ENCODE measurements around the gene CDHR2.

The CDHR2 gene

DNA sequence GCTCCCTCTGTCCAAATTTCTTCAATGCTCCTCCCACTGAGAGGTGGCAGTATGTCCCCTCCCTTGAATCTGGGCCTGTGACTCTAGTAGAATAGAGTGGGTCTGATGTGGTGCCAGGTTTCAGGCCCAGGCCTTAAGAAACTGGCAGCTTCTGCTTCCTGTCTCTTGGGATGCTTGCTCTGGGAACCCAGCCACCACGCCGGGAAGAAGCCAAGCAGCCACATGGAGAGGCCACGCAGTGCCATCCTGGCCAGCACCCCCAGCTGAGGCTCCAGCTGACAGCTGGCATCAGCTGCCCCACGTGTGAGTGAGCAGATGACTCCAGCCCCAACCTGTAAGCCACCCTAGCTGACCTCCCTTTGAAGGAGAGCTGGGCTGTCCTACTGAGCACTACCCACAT lies 90.8 kb downstream of the CDHR2 start:
- H3K14ac ChIP-seq (ENCODE audit: low read length) = no peak overlapping the region
- no peaks in the 10 kb centered on the region for H3K4me1 ChIP-seq (ENCODE audit: control insufficient read depth in 1 of 2, insufficient read depth in 2 of 2, low read length in 2 of 2)
- no peak overlapping the region for H3K9ac ChIP-seq (ENCODE audit: low read length)
- H3K27ac ChIP-seq (ENCODE audit: low read depth, low read length) = no peak overlapping the region
- H3K36me3 ChIP-seq (ENCODE audit: control insufficient read depth in 1 of 2, insufficient read depth in 2 of 2, low read length in 2 of 2) = no peaks in the 10 kb centered on the region
- H3K79me2 ChIP-seq (ENCODE audit: control insufficient read depth, insufficient read depth, low read length, poor library complexity) = no peaks in the 10 kb centered on the region
- no peak overlapping the region for H4K91ac ChIP-seq (ENCODE audit: low read depth, low read length)
- H3K23ac ChIP-seq (ENCODE audit: low read length) = no peak overlapping the region
- H2BK12ac ChIP-seq (ENCODE audit: low read length) = no peak overlapping the region
- H3K27me3 ChIP-seq (ENCODE audit: insufficient read depth, low read length) = no peaks in the 10 kb centered on the region
- H3K9me3 ChIP-seq (ENCODE audit: insufficient read depth, low read depth, low read length) = peaks cover 5% of the 10 kb centered on the region
- no peak overlapping the region for H4K8ac ChIP-seq (ENCODE audit: low read depth, low read length)
- H2AK5ac ChIP-seq (ENCODE audit: low read length) = no peak overlapping the region
- H2BK120ac ChIP-seq (ENCODE audit: insufficient read depth, low read length, poor library complexity) = no peak overlapping the region
- no peak overlapping the region for H3K4me3 ChIP-seq (ENCODE audit: low read depth, low read length)
- DNase-seq = no peak
- no peak overlapping the region for H3K4me2 ChIP-seq (ENCODE audit: low read length)
- H4K12ac ChIP-seq (ENCODE audit: low read depth, low read length) = no peak overlapping the region
- no peak overlapping the region for H2BK5ac ChIP-seq (ENCODE audit: low read depth, low read length, poor library complexity)
- no peak overlapping the region for H3K4ac ChIP-seq (ENCODE audit: low read depth, low read length)
- no peak overlapping the region for H3K18ac ChIP-seq (ENCODE audit: low read length)
- H3K79me1 ChIP-seq (ENCODE audit: low read length) = no peaks in the 10 kb centered on the region
- H2AFZ ChIP-seq (ENCODE audit: insufficient read depth, low read length, poor library complexity) = no peak overlapping the region
- WGBS (ENCODE audit: extremely low coverage, insufficient coverage, insufficient read length) = no CpG with 5 or more reads among the region's 4 CpGs

DNA sequence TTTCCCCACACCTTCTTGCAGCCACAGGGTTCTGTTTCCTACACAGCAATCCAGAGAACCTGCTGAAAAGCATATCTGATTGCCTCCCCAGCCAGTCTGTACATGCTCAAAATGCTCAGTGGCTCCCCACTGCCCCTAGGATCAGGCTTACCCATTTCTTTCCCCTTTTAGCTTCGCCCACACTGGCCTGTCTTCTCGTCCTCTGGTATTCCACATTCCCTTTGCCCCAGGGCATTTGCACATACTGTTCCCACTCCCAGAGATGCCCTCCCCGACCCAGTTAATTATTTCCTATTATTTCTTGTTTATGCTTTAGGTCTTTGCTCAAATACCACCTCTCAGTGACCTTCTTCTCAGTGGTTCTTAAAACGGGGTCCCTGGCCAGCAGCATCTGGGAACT lies 91.5 kb downstream of the CDHR2 start:
- H3K9ac ChIP-seq (ENCODE audit: low read length) = no peak overlapping the region
- H3K14ac ChIP-seq (ENCODE audit: low read length) = no peak overlapping the region
- no peak overlapping the region for H4K12ac ChIP-seq (ENCODE audit: low read depth, low read length)
- H2AFZ ChIP-seq (ENCODE audit: insufficient read depth, low read length, poor library complexity) = no peak overlapping the region
- H2BK5ac ChIP-seq (ENCODE audit: low read depth, low read length, poor library complexity) = no peak overlapping the region
- H3K79me1 ChIP-seq (ENCODE audit: low read length) = no peaks in the 10 kb centered on the region
- H3K4me2 ChIP-seq (ENCODE audit: low read length) = no peak overlapping the region
- H3K36me3 ChIP-seq (ENCODE audit: control insufficient read depth in 1 of 2, insufficient read depth in 2 of 2, low read length in 2 of 2) = no peaks in the 10 kb centered on the region
- H4K91ac ChIP-seq (ENCODE audit: low read depth, low read length) = no peak overlapping the region
- H3K27me3 ChIP-seq (ENCODE audit: insufficient read depth, low read length) = no peaks in the 10 kb centered on the region
- no peak overlapping the region for H2BK120ac ChIP-seq (ENCODE audit: insufficient read depth, low read length, poor library complexity)
- no peaks in the 10 kb centered on the region for H3K4me1 ChIP-seq (ENCODE audit: control insufficient read depth in 1 of 2, insufficient read depth in 2 of 2, low read length in 2 of 2)
- no peak overlapping the region for H3K18ac ChIP-seq (ENCODE audit: low read length)
- no peak overlapping the region for H4K8ac ChIP-seq (ENCODE audit: low read depth, low read length)
- no CpG with 5 or more reads among the region's 4 CpGs for WGBS (ENCODE audit: extremely low coverage, insufficient coverage, insufficient read length)
- H3K23ac ChIP-seq (ENCODE audit: low read length) = no peak overlapping the region
- H2BK12ac ChIP-seq (ENCODE audit: low read length) = no peak overlapping the region
- H3K4ac ChIP-seq (ENCODE audit: low read depth, low read length) = no peak overlapping the region
- H3K79me2 ChIP-seq (ENCODE audit: control insufficient read depth, insufficient read depth, low read length, poor library complexity) = no peaks in the 10 kb centered on the region
- peaks cover 3% of the 10 kb centered on the region for H3K9me3 ChIP-seq (ENCODE audit: insufficient read depth, low read depth, low read length)
- no peak for DNase-seq
- H3K27ac ChIP-seq (ENCODE audit: low read depth, low read length) = no peak overlapping the region
- no peak overlapping the region for H3K4me3 ChIP-seq (ENCODE audit: low read depth, low read length)
- no peak overlapping the region for H2AK5ac ChIP-seq (ENCODE audit: low read length)

DNA sequence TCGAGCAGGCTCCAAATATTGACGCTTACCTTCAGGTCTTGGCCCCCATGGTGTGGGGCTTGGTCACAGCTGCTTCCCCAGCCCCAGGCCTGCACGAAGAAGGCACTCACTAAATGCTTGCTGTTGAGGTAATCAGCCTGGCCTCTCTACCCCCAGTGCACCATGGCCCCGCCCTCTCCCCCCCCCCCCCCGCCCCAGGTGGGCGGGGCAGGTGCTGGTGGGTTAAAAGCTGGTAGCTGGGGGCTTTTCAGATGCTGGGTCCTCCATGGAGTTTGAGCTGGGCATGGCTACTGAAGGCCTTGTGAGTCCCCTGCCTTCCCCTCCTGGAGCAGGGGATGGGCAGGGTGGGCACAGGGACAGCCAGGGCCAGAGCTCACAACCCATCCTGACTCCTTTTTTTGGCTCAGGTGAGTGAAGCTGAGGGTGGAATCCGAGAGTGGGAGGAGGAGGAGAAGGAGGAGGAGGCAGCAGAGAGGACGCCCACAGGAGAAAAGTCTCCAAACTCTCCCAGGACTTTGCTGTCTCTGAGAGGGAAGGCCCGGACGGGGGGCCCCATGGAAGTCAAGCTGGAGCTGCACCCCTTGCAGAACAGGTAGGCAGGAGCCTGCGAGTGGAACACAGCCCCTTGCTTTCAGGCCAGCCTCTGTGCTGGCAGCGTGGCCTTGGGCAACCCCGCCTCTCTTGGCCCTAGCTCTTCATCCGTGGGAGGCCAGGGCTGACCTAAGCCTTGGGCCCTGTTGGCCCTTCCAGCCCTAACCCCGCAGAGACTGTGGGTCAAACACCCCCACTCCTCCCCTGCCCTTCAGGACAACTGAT lies 93.7 kb downstream of the CDHR2 start:
- Histone ChIP-seq H3K27me3 (ENCODE audit: insufficient read depth, low read length) (no peaks in the 10 kb centered on the region), H4K8ac (ENCODE audit: low read depth, low read length) (no peak overlapping the region), H2AK5ac (ENCODE audit: low read length) (no peak overlapping the region), H2BK5ac (ENCODE audit: low read depth, low read length, poor library complexity) (no peak overlapping the region), H3K79me1 (ENCODE audit: low read length) (peaks cover 9% of the 10 kb centered on the region), H3K9ac (ENCODE audit: low read length) (no peak overlapping the region), H4K91ac (ENCODE audit: low read depth, low read length) (no peak overlapping the region), H3K79me2 (ENCODE audit: control insufficient read depth, insufficient read depth, low read length, poor library complexity) (peaks cover 5% of the 10 kb centered on the region), H2AFZ (ENCODE audit: insufficient read depth, low read length, poor library complexity) (no peak overlapping the region), H2BK120ac (ENCODE audit: insufficient read depth, low read length, poor library complexity) (no peak overlapping the region), H3K27ac (ENCODE audit: low read depth, low read length) (no peak overlapping the region), H4K12ac (ENCODE audit: low read depth, low read length) (no peak overlapping the region), H2BK12ac (ENCODE audit: low read length) (no peak overlapping the region), H3K18ac (ENCODE audit: low read length) (no peak overlapping the region), H3K4ac (ENCODE audit: low read depth, low read length) (no peak overlapping the region), H3K4me2 (ENCODE audit: low read length) (no peak overlapping the region), H3K23ac (ENCODE audit: low read length) (no peak overlapping the region), H3K9me3 (ENCODE audit: insufficient read depth, low read depth, low read length) (no peaks in the 10 kb centered on the region), H3K4me1 (ENCODE audit: control insufficient read depth in 1 of 2, insufficient read depth in 2 of 2, low read length in 2 of 2) (peaks cover 5 to 9% of the 10 kb centered on the region in 2 experiments), H3K14ac (ENCODE audit: low read length) (no peak overlapping the region), H3K36me3 (ENCODE audit: control insufficient read depth in 1 of 2, insufficient read depth in 2 of 2, low read length in 2 of 2) (no peaks in the 10 kb centered on the region), H3K4me3 (ENCODE audit: low read depth, low read length) (no peak overlapping the region)
- WGBS (ENCODE audit: extremely low coverage, insufficient coverage, insufficient read length) = no CpG with 5 or more reads among the region's 15 CpGs
- no peak for DNase-seq

DNA sequence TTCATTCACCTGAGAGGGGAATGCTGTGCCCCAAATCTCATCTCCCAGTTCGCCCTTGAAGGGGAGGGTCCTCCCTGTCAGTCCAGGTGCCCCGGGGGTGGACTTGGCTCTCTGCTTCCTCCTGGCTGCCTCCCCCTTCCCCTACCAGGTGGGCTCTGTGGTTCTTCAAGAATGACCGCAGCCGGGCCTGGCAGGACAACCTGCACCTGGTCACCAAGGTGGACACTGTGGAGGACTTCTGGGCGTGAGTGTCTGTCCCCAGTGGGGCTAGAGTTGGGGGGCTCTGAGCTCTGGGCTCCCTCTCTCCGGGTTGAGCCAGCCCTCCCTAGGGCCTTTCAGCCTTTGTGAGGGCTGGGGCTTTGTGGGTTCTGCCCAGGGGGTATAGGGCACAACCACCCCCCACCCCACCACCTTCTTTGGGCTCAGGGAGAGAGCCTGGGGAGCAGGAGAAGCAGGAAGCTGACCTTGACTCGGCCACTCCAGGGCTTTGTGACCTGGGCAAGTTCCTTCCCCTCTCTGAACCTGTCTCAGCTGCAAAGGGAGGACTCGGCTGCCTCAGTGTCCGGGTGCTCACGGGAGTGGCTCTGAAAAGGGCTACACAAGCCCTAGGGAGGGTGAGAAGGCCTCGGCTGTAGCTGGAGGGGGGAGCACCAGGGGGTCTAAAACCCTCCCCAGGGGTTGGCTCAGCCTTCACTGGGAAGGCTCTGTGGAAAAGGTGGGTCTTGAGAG lies 94.5 kb downstream of the CDHR2 start:
- H4K12ac ChIP-seq (ENCODE audit: low read depth, low read length) = no peak overlapping the region
- WGBS (ENCODE audit: extremely low coverage, insufficient coverage, insufficient read length) = no CpG with 5 or more reads among the region's 11 CpGs
- H2AFZ ChIP-seq (ENCODE audit: insufficient read depth, low read length, poor library complexity) = no peak overlapping the region
- H3K23ac ChIP-seq (ENCODE audit: low read length) = no peak overlapping the region
- no peak overlapping the region for H3K27ac ChIP-seq (ENCODE audit: low read depth, low read length)
- H3K27me3 ChIP-seq (ENCODE audit: insufficient read depth, low read length) = no peaks in the 10 kb centered on the region
- no peak overlapping the region for H3K4me3 ChIP-seq (ENCODE audit: low read depth, low read length)
- H3K18ac ChIP-seq (ENCODE audit: low read length) = no peak overlapping the region
- peaks cover 6% of the 10 kb centered on the region for H3K79me2 ChIP-seq (ENCODE audit: control insufficient read depth, insufficient read depth, low read length, poor library complexity)
- peaks cover 10% of the 10 kb centered on the region for H3K79me1 ChIP-seq (ENCODE audit: low read length)
- H4K91ac ChIP-seq (ENCODE audit: low read depth, low read length) = no peak overlapping the region
- H3K9me3 ChIP-seq (ENCODE audit: insufficient read depth, low read depth, low read length) = no peaks in the 10 kb centered on the region
- no peak overlapping the region for H2BK120ac ChIP-seq (ENCODE audit: insufficient read depth, low read length, poor library complexity)
- peaks cover 11 to 12% of the 10 kb centered on the region in 2 experiments for H3K4me1 ChIP-seq (ENCODE audit: control insufficient read depth in 1 of 2, insufficient read depth in 2 of 2, low read length in 2 of 2)
- no peak overlapping the region for H4K8ac ChIP-seq (ENCODE audit: low read depth, low read length)
- no peak overlapping the region for H2BK5ac ChIP-seq (ENCODE audit: low read depth, low read length, poor library complexity)
- H3K4me2 ChIP-seq (ENCODE audit: low read length) = no peak overlapping the region
- H3K14ac ChIP-seq (ENCODE audit: low read length) = no peak overlapping the region
- no peak overlapping the region for H2AK5ac ChIP-seq (ENCODE audit: low read length)
- DNase-seq = no peak
- H3K4ac ChIP-seq (ENCODE audit: low read depth, low read length) = no peak overlapping the region
- H3K36me3 ChIP-seq (ENCODE audit: control insufficient read depth in 1 of 2, insufficient read depth in 2 of 2, low read length in 2 of 2) = no peaks in the 10 kb centered on the region
- H2BK12ac ChIP-seq (ENCODE audit: low read length) = no peak overlapping the region
- H3K9ac ChIP-seq (ENCODE audit: low read length) = no peak overlapping the region
